Upper lobe of left lung (tissue), 6 donors: Measurements from ENCODE around the gene NRXN3. TPM values are rescaled to one million over a fixed set of nuclear protein-coding genes. Genes with fewer than 3 reads are reported as not detected.

Source experiments
- ATAC-seq, 2 donors: fragments of 200-7000 bp; cut with Tn5 transposase; one replicate each; pipeline ENCODE4 v1.9.1; 2022; ENCODE audit warnings: mild to moderate bottlenecking in 2 of 2, moderate library complexity in 2 of 2; ENCODE audit not compliant: low FRiP score in 2 of 2
- DNase-seq, 2 donors: peaks; one replicate each; pipeline ENCODE4 v3.0.0-alpha.2; 2019 to 2020
- H3K27ac ChIP-seq, 4 donors: fragments of 200-600 bp; sonication (generic); one replicate each; pipeline ENCODE4 v1.5.1; 2016 to 2019
- H3K27me3 ChIP-seq, 4 donors: fragments of 200-600 bp; sonication (generic); one replicate each; pipeline ENCODE4 v1.5.1; 2017 to 2019
- H3K36me3 ChIP-seq, 4 donors: fragments of 200-600 bp; sonication (generic); one replicate each; pipeline ENCODE4 v1.5.1; 2016 to 2019
- H3K4me1 ChIP-seq, 4 donors: fragments of 200-600 bp; sonication (generic); one replicate each; pipeline ENCODE4 v1.5.1; 2018 to 2019
- H3K4me3 ChIP-seq, 4 donors: fragments of 200-600 bp; sonication (generic); one replicate each; pipeline ENCODE4 v1.5.1; 2017 to 2019; ENCODE audit warnings: mild to moderate bottlenecking in 2 of 4, moderate library complexity in 1 of 4
- H3K9me3 ChIP-seq, 4 donors: fragments of 200-600 bp; sonication (generic); one replicate each; pipeline ENCODE4 v1.5.1; 2018 to 2019
- EP300 ChIP-seq, 4 donors: sonication (generic); formaldehyde crosslinking; IDR thresholded peaks; one replicate each; pipeline ENCODE4 v1.5.1; 2017; ENCODE audit warnings: antibody characterized with exemption in 4 of 4, control low read depth in 2 of 4
- POLR2A ChIP-seq, 4 donors: fragments of 450-650 bp; IDR thresholded peaks; one replicate each; pipeline ENCODE4 v1.5.1; 2016 to 2017; ENCODE audit warnings: antibody characterized with exemption in 4 of 4, mild to moderate bottlenecking in 2 of 4
- POLR2AphosphoS5 ChIP-seq, 2 donors: sonication (generic); formaldehyde crosslinking; IDR thresholded peaks; one replicate each; pipeline ENCODE4 v1.5.1; 2017; ENCODE audit warnings: antibody characterized with exemption in 2 of 2
- WGBS, 2 donors: methylation state at CpG; one replicate each; pipeline ENCODE4 v1.1.5; 2017 to 2018; 5-methylcytosine and 5-hydroxymethylcytosine counted together
- total RNA-seq, 6 donors: library from RNA; depleted of rRNA in 4 of 6; stranded (reverse); fragments of >200 nt in 4 of 6; gene quantifications; one replicate each; pipeline versions ENCODE4 v1.1.0 to v1.2.1, GENCODE V29; 2016 to 2021
- TF ChIP-seq, protein P1 (sequence below), 6 experiments: fragments of 450-650 bp in 4 of 6; fragments of 200-600 bp in 2 of 6; sonication (generic) in 2 of 6; IDR thresholded peaks; one replicate each; pipeline ENCODE4 v1.5.1; 2016 to 2019; ENCODE audit warnings: antibody characterized with exemption in 6 of 6
- donor health status: DM: no; HTN: no; CAD: no; lungs with moderate emphysema.
- donor health status: DM: no; HTN: yes; CAD: no; lungs with severe emphysema.

The NRXN3 gene
- total RNA-seq, 6 donors from 2014 or later = 4.4 to 14.9 (median 7.2) TPM

DNA sequence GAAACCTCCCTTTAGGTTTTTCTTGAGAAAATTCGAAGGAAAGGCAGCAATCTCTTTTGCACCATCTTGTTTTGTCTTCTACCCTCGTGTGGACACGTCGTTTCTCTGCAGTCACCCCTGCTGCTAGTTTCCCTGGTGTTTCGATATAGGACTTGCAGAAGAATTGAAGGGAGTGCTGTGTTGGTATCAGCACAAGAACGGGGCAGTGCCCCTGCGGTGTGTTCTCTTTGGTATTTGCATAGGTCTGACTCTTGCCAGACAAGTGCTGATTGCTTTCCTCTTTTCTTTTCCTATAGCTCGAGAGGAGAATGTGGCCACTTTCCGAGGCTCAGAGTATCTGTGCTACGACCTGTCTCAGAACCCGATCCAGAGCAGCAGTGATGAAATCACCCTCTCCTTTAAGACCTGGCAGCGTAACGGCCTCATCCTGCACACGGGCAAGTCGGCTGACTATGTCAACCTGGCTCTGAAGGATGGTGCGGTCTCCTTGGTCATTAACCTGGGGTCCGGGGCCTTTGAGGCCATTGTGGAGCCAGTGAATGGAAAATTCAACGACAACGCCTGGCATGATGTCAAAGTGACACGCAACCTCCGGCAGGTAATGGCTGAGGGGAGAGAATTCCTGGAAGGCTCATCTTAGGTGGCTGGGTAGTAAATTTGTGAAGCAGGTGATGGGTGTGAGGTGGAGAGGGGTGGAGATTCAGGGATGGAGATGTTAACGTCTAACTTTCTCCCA, 474.8 kb downstream of the NRXN3 start:
- Histone ChIP-seq H3K4me1 (no peaks in the 10 kb centered on the region), H3K27me3 (no peaks in the 10 kb centered on the region), H3K9me3 (no peaks in the 10 kb centered on the region), H3K27ac (no peak overlapping the region), H3K4me3 (no peak overlapping the region), H3K36me3 (no peaks in the 10 kb centered on the region)
- 62 to 69% methylated on average over 20 to 22 of the region's 22 CpGs for WGBS, 2 donors
- no peak for DNase-seq
- TF ChIP-seq POLR2A (IDR thresholded peaks at IDR 0.05) = no peak
- TF ChIP-seq POLR2AphosphoS5 (IDR thresholded peaks at IDR 0.05) = no peak
- TF ChIP-seq, protein P1, sequence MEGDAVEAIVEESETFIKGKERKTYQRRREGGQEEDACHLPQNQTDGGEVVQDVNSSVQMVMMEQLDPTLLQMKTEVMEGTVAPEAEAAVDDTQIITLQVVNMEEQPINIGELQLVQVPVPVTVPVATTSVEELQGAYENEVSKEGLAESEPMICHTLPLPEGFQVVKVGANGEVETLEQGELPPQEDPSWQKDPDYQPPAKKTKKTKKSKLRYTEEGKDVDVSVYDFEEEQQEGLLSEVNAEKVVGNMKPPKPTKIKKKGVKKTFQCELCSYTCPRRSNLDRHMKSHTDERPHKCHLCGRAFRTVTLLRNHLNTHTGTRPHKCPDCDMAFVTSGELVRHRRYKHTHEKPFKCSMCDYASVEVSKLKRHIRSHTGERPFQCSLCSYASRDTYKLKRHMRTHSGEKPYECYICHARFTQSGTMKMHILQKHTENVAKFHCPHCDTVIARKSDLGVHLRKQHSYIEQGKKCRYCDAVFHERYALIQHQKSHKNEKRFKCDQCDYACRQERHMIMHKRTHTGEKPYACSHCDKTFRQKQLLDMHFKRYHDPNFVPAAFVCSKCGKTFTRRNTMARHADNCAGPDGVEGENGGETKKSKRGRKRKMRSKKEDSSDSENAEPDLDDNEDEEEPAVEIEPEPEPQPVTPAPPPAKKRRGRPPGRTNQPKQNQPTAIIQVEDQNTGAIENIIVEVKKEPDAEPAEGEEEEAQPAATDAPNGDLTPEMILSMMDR (IDR thresholded peaks at IDR 0.05) = no peak
- no peak for TF ChIP-seq EP300 (IDR thresholded peaks at IDR 0.05)
- no peak for ATAC-seq

DNA sequence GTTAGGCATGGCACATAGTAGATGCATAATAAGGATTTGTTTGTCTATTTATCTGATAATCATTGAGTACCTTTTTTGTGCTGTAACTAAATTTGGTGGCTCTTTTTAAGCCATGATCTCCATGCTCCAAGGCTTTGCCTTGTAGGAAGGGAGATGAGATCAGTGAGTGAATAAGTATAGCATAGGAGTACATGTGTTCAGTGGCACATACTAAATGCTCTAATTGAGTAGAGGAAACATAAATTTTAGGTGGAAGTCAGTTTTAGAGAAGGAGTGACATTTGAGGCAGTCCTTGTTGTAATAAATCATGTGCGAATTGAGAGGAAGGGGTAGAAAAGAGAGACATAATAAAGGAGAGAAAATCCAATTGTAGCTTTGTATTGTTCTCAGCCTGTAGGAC, 482.6 kb downstream of the NRXN3 start:
- TF ChIP-seq EP300 (IDR thresholded peaks at IDR 0.05) = no peak
- TF ChIP-seq, protein P1 (IDR thresholded peaks at IDR 0.05) = no peak
- no peak for TF ChIP-seq POLR2AphosphoS5 (IDR thresholded peaks at IDR 0.05)
- no peak for TF ChIP-seq POLR2A (IDR thresholded peaks at IDR 0.05)
- DNase-seq (no peak), ATAC-seq (no peak)
- 97 to 100% methylated on average over 1 of the region's 1 CpG for WGBS, 2 donors
- Histone ChIP-seq H3K9me3 (no peaks in the 10 kb centered on the region), H3K36me3 (no peaks in the 10 kb centered on the region), H3K4me3 (no peak overlapping the region), H3K27ac (no peak overlapping the region), H3K27me3 (no peaks in the 10 kb centered on the region), H3K4me1 (no peaks in the 10 kb centered on the region)

DNA sequence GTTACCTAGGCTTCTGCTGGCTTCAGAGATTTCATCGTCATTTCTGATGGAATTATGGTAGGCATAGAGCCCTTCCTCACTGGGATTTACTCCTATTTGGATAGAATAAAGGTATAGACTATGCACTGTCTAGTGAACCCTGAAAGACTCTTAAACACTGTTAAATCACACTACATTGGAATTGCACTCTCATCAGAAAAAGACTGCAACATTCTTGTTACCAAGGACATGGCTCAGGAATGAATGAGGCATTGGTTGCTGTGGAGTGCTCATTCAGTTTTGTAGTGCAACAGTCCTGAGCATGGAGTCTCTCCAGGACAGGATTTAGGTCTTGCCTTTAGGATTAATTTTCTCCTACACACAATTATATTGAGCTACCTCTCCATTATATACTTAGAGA, 483.0 kb downstream of the NRXN3 start:
- no peak for DNase-seq
- Histone ChIP-seq H3K4me3 (no peak overlapping the region), H3K36me3 (no peaks in the 10 kb centered on the region), H3K27ac (no peak overlapping the region), H3K4me1 (no peaks in the 10 kb centered on the region), H3K27me3 (no peaks in the 10 kb centered on the region), H3K9me3 (no peaks in the 10 kb centered on the region)
- no peak for ATAC-seq
- 90 to 92% methylated on average over 1 of the region's 1 CpG for WGBS, 2 donors
- TF ChIP-seq EP300 (IDR thresholded peaks at IDR 0.05) (no peak), POLR2AphosphoS5 (IDR thresholded peaks at IDR 0.05) (no peak), POLR2A (IDR thresholded peaks at IDR 0.05) (no peak)
- TF ChIP-seq, protein P1 (IDR thresholded peaks at IDR 0.05) = no peak

DNA sequence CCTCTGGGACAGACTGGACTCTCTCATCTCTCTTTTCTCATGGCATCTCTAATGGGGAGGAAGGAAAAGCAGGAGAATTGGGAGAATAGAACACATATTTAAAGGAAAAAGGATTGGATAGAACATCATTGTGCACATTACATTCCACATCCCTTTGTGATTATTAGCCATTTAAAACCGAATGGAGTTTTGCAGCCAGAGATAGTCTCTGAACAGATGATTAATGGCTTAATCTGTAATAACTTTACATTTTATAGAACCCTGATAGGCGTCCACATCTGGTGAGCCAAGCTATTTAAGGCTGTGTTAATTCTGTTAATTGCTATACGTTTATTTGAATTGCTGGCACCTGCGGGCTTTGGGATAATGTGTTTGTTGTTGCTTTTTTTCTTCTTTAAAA, 487.3 kb downstream of the NRXN3 start:
- no peak for DNase-seq
- TF ChIP-seq EP300 (IDR thresholded peaks at IDR 0.05) (no peak), POLR2A (IDR thresholded peaks at IDR 0.05) (no peak), POLR2AphosphoS5 (IDR thresholded peaks at IDR 0.05) (no peak)
- TF ChIP-seq, protein P1 (IDR thresholded peaks at IDR 0.05) = no peak
- ATAC-seq = no peak
- no peaks in the 10 kb centered on the region for H3K4me1 ChIP-seq
- no peak overlapping the region for H3K27ac ChIP-seq
- no peaks in the 10 kb centered on the region for H3K36me3 ChIP-seq
- H3K4me3 ChIP-seq = no peak overlapping the region
- no peaks in the 10 kb centered on the region for H3K9me3 ChIP-seq
- WGBS, 2 donors = 86% methylated on average over 4 of the region's 4 CpGs
- no peaks in the 10 kb centered on the region for H3K27me3 ChIP-seq

DNA sequence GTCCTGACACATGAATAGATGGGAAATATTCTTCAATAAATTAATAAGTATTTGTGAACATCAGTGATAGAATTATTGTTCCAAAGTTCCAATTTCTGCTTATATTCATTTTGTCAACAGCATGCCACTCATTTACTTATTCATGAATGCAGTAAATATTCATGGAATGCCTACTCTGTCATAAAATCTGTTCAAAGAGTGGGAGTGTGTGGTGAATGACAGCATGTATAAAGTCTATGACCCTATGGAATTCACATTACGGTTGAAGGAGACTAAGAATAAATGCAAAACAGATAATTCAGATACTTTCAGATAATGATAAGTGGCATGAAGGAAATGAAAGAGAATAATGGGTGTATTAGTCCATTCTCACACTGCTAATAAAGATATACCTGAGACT, 494.7 kb downstream of the NRXN3 start:
- no peak overlapping the region for H3K27ac ChIP-seq
- no peaks in the 10 kb centered on the region for H3K36me3 ChIP-seq
- 53 to 68% methylated on average over 1 of the region's 1 CpG for WGBS, 2 donors
- no peak overlapping the region for H3K4me3 ChIP-seq
- H3K9me3 ChIP-seq = no peaks in the 10 kb centered on the region
- no peaks in the 10 kb centered on the region for H3K4me1 ChIP-seq
- ATAC-seq (no peak), DNase-seq (no peak)
- TF ChIP-seq POLR2A (IDR thresholded peaks at IDR 0.05) = no peak
- TF ChIP-seq EP300 (IDR thresholded peaks at IDR 0.05) = no peak
- TF ChIP-seq POLR2AphosphoS5 (IDR thresholded peaks at IDR 0.05) = no peak
- TF ChIP-seq, protein P1 (IDR thresholded peaks at IDR 0.05) = no peak
- H3K27me3 ChIP-seq = no peaks in the 10 kb centered on the region
